ENCODE data around the gene C6orf15. TPM values are rescaled to one million over a fixed set of nuclear protein-coding genes. Genes with fewer than 3 reads are reported as not detected.

The C6orf15 gene
- total RNA-seq, 1 donor from 2014 or later: not detected

DNA sequence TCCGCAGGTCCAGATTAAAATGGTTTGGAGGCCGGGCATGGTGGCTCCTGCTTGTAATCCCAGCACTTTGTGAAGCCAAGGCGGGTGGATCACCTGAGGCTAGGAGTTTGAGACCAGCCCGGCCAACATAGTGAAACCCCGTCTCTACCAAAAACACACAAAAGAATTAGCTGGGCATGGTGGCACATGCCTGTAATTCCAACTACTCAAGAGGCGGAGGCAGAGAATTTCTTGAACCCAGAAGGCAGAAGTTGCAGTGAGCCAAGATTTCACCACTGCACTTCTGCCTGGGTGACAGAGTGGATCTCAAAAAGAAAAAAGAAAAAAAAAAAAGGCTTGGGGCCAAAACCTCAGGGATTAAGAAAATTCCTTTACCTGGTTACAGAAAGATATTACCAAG is 30.5 kb downstream of the C6orf15 start:
- Mint-ChIP-seq H3K4me1 (ENCODE audit: low read depth) (no peaks in the 10 kb centered on the region), H3K27ac (no peak overlapping the region), H3K36me3 (ENCODE audit: insufficient read depth) (no peaks in the 10 kb centered on the region), H3K4me3 (ENCODE audit: low read depth) (no peak overlapping the region), H3K9me3 (ENCODE audit: low read depth) (no peaks in the 10 kb centered on the region), H3K27me3 (peaks cover 15% of the 10 kb centered on the region)
- DNase-seq (ENCODE audit: low spot score, unreplicated experiment): no peak
- TF ChIP-seq, protein P1, sequence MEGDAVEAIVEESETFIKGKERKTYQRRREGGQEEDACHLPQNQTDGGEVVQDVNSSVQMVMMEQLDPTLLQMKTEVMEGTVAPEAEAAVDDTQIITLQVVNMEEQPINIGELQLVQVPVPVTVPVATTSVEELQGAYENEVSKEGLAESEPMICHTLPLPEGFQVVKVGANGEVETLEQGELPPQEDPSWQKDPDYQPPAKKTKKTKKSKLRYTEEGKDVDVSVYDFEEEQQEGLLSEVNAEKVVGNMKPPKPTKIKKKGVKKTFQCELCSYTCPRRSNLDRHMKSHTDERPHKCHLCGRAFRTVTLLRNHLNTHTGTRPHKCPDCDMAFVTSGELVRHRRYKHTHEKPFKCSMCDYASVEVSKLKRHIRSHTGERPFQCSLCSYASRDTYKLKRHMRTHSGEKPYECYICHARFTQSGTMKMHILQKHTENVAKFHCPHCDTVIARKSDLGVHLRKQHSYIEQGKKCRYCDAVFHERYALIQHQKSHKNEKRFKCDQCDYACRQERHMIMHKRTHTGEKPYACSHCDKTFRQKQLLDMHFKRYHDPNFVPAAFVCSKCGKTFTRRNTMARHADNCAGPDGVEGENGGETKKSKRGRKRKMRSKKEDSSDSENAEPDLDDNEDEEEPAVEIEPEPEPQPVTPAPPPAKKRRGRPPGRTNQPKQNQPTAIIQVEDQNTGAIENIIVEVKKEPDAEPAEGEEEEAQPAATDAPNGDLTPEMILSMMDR (IDR thresholded peaks at IDR 0.05; ENCODE audit: unreplicated experiment): no peak

- DNase-seq (ENCODE audit: low spot score, unreplicated experiment): peak; percentile 47
- H3K27me3 Mint-ChIP-seq: peaks cover 5% of the 10 kb centered on the region
- TF ChIP-seq, protein P1 (IDR thresholded peaks at IDR 0.05; ENCODE audit: unreplicated experiment): peak; percentile 79
- no peaks in the 10 kb centered on the region for H3K36me3 Mint-ChIP-seq (ENCODE audit: insufficient read depth)
- H3K4me1 Mint-ChIP-seq (ENCODE audit: low read depth): no peaks in the 10 kb centered on the region
- H3K9me3 Mint-ChIP-seq (ENCODE audit: low read depth): no peaks in the 10 kb centered on the region
- H3K27ac Mint-ChIP-seq: no peak overlapping the region
- H3K4me3 Mint-ChIP-seq (ENCODE audit: low read depth): no peak overlapping the region
These were observed 32.6 kb downstream of the C6orf15 start for GRCh38 chr6:31079656-31080261.

DNA sequence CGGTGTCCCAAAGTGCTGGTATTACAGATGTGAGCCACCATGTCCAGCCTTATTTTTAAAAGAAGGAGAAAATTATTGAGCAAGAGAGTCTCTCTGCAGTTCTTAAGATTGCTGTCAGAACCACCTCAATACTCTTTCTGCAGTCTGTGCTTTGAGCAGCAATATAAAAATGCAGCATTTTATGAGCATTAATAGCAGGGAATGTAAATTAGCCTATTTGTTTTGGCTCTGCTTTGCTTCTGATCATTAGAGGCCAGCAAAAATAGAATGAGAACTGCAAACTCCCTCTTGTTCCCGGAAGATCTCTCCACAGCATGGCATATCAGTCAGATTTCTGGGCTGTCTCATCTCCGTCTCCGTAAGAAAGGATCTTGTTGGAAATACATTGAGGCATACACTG is 35.8 kb downstream of the C6orf15 start:
- Mint-ChIP-seq H3K4me3 (ENCODE audit: low read depth) (no peak overlapping the region), H3K9me3 (ENCODE audit: low read depth) (no peaks in the 10 kb centered on the region), H3K36me3 (ENCODE audit: insufficient read depth) (no peaks in the 10 kb centered on the region), H3K27ac (no peak overlapping the region), H3K27me3 (peaks cover 4% of the 10 kb centered on the region), H3K4me1 (ENCODE audit: low read depth) (no peaks in the 10 kb centered on the region)
- TF ChIP-seq, protein P1 (IDR thresholded peaks at IDR 0.05; ENCODE audit: unreplicated experiment): no peak
- DNase-seq (ENCODE audit: low spot score, unreplicated experiment): no peak

DNA sequence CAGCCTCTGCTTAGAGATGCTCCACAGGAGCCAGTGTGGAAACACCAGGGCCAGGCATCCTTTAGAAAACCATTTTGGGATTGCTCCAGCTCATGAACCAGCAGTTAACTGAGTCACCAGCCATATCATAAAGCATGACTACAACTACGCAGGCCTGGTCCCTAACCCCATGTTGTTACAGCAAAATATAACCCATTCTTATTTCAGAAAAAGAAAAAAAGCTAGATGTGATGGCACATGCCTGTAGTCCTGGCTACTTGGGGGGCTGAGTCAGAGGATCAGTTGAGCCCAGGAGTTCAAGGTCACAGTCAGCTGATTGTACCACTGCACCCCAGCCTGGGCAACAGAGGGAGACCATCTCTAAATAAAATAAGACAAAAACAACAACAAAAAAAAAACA is 36.8 kb downstream of the C6orf15 start:
- H3K27me3 Mint-ChIP-seq: peaks cover 4% of the 10 kb centered on the region
- H3K36me3 Mint-ChIP-seq (ENCODE audit: insufficient read depth): no peaks in the 10 kb centered on the region
- DNase-seq (ENCODE audit: low spot score, unreplicated experiment): no peak
- TF ChIP-seq, protein P1 (IDR thresholded peaks at IDR 0.05; ENCODE audit: unreplicated experiment): no peak
- no peaks in the 10 kb centered on the region for H3K4me1 Mint-ChIP-seq (ENCODE audit: low read depth)
- H3K27ac Mint-ChIP-seq: no peak overlapping the region
- H3K9me3 Mint-ChIP-seq (ENCODE audit: low read depth): no peaks in the 10 kb centered on the region
- no peak overlapping the region for H3K4me3 Mint-ChIP-seq (ENCODE audit: low read depth)

DNA sequence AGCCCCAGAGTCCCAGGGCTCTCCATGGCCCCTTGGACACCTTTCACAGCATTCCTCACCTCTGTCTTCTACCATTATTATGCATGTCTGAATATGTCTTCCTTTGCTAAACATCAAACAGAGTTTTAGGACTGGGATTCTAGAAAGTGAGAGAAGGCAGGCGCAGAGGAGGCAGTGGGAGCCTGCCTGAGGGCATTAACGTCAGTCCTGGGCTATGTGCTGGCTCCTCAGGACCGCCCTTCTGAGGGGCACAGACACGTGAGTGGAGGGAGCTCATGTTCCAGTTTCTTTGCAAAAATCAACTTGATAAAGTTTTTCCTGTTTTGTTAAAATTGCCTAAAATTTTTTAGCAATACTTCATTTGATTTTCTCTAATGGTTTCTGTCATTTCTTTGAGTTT is 38.0 kb downstream of the C6orf15 start:
- Mint-ChIP-seq H3K4me3 (ENCODE audit: low read depth) (no peak overlapping the region), H3K27me3 (no peaks in the 10 kb centered on the region), H3K9me3 (ENCODE audit: low read depth) (no peaks in the 10 kb centered on the region), H3K27ac (no peak overlapping the region), H3K4me1 (ENCODE audit: low read depth) (no peaks in the 10 kb centered on the region), H3K36me3 (ENCODE audit: insufficient read depth) (no peaks in the 10 kb centered on the region)
- DNase-seq (ENCODE audit: low spot score, unreplicated experiment): no peak
- TF ChIP-seq, protein P1 (IDR thresholded peaks at IDR 0.05; ENCODE audit: unreplicated experiment): no peak

All from progenitor cell of endocrine pancreas (in vitro differentiated cells).